Measurements from ENCODE around the gene MRPL58. TPM values are rescaled to one million over a fixed set of nuclear protein-coding genes. Genes with fewer than 3 reads are reported as not detected.
A peak's percentile ranks its signal among the peaks of the same experiment; 100 is the strongest.

MRPL58 gene
- total RNA-seq, 1 experiment from 2014 or later = 41.9 TPM

DNA sequence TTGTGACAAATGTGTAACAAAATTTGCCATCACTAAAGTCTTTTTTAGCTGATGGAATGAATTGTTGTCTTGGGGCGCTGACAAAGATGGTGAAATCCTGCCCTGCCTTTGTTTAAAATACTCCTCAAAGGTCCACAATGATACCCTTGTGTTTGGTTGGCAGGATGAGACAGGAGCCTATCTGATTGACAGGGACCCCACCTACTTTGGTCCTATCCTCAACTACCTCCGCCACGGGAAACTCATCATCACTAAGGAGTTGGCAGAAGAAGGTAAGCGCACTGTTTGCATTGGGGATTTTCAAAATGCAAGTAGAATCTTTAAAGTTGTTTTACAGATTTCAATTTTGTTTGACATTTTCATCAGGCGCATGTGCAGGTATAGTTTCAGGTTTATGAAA, 36.6 kb downstream of the MRPL58 start:
- peaks cover 39% of the 10 kb centered on the region for H3K36me3 Mint-ChIP-seq

GRCh38 chr17:75049706-75050105, 37.2 kb downstream of the MRPL58 start:
- Mint-ChIP-seq H3K27me3 (ENCODE audit: low read depth) (no peaks in the 10 kb centered on the region), H3K9me3 (no peaks in the 10 kb centered on the region), H3K27ac (no peak overlapping the region), H3K36me3 (peaks cover 45% of the 10 kb centered on the region), H3K4me3 (no peak overlapping the region), H3K4me1 (peaks cover 18% of the 10 kb centered on the region)
- ChIA-PET CTCF (no interaction called here), POLR2A (no interaction called here)
- ATAC-seq (no peak), DNase-seq (ENCODE audit: low spot score) (no peak)
- TF ChIP-seq E2F1 (CRISPR knock-in tag; IDR thresholded peaks at IDR 0.05) = no peak

More for the DNA sequence above, 36.6 kb downstream of the MRPL58 start:
- Mint-ChIP-seq H3K27ac (peak overlapping the region; percentile 27; the same call in 1 of the 2 replicates), H3K9me3 (no peaks in the 10 kb centered on the region), H3K4me1 (peaks cover 22% of the 10 kb centered on the region), H3K27me3 (ENCODE audit: low read depth) (no peaks in the 10 kb centered on the region), H3K4me3 (peak overlapping the region; percentile 99)
- TF ChIP-seq MYBL2 (CRISPR knock-in tag; IDR thresholded peaks at IDR 0.05) (no peak), MXD4 (CRISPR knock-in tag; IDR thresholded peaks at IDR 0.05; ENCODE audit: borderline replicate concordance) (no peak), FOXK1 (CRISPR knock-in tag; IDR thresholded peaks at IDR 0.05) (no peak), USF2 (CRISPR knock-in tag; IDR thresholded peaks at IDR 0.05) (no peak), HMGA2 (CRISPR knock-in tag; IDR thresholded peaks at IDR 0.05) (no peak), KAT7 (CRISPR knock-in tag; IDR thresholded peaks at IDR 0.05; ENCODE audit: borderline replicate concordance) (no peak), NFYB (CRISPR knock-in tag; conservative IDR thresholded peaks at IDR 0.05; ENCODE audit: low read depth) (no peak), GABPB1 (CRISPR knock-in tag; IDR thresholded peaks at IDR 0.05) (no peak), SP1 (CRISPR knock-in tag; conservative IDR thresholded peaks at IDR 0.05) (no peak), SOX15 (CRISPR knock-in tag; IDR thresholded peaks at IDR 0.05) (no peak)
- TF ChIP-seq, protein P1, sequence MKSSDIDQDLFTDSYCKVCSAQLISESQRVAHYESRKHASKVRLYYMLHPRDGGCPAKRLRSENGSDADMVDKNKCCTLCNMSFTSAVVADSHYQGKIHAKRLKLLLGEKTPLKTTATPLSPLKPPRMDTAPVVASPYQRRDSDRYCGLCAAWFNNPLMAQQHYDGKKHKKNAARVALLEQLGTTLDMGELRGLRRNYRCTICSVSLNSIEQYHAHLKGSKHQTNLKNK (CRISPR knock-in tag; IDR thresholded peaks at IDR 0.05) = no peak
- DNase-seq (ENCODE audit: low spot score) = no peak
- POLR2A ChIA-PET = no interaction called here
- ATAC-seq = no peak
- CTCF ChIA-PET = interaction anchor here (1.0 to 2.3 kb wide), 5 partner anchors 11 to 88 kb away, joined by 4 to 11 read pairs (median 7); no protein-coding TSS in a partner anchor

DNA sequence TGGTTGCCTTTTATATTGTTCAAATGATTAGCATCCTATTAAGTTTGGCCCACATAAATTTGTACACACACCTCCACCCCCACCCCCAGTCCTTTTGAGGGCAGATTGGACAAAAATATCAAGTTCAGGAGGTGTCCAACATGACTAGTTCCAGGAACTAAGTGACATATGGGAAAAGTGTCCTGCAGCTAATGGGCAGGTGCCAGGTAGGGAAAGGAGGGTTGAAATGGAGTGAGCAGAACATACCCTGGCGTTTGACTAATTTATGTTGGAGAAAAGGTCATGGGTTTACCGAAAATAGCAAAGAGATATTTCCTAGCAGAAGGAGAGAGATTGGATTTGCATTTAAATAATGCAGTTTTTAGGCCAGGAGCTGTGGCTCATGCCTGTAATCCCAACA, 39.5 kb downstream of the MRPL58 start:
- Mint-ChIP-seq H3K9me3 (no peaks in the 10 kb centered on the region), H3K4me3 (no peak overlapping the region), H3K27ac (peak overlapping the region; percentile 80), H3K36me3 (peaks cover 60% of the 10 kb centered on the region), H3K27me3 (ENCODE audit: low read depth) (no peaks in the 10 kb centered on the region), H3K4me1 (peaks cover 14% of the 10 kb centered on the region)
- TF ChIP-seq, protein P2, sequence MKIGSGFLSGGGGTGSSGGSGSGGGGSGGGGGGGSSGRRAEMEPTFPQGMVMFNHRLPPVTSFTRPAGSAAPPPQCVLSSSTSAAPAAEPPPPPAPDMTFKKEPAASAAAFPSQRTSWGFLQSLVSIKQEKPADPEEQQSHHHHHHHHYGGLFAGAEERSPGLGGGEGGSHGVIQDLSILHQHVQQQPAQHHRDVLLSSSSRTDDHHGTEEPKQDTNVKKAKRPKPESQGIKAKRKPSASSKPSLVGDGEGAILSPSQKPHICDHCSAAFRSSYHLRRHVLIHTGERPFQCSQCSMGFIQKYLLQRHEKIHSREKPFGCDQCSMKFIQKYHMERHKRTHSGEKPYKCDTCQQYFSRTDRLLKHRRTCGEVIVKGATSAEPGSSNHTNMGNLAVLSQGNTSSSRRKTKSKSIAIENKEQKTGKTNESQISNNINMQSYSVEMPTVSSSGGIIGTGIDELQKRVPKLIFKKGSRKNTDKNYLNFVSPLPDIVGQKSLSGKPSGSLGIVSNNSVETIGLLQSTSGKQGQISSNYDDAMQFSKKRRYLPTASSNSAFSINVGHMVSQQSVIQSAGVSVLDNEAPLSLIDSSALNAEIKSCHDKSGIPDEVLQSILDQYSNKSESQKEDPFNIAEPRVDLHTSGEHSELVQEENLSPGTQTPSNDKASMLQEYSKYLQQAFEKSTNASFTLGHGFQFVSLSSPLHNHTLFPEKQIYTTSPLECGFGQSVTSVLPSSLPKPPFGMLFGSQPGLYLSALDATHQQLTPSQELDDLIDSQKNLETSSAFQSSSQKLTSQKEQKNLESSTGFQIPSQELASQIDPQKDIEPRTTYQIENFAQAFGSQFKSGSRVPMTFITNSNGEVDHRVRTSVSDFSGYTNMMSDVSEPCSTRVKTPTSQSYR (CRISPR knock-in tag; IDR thresholded peaks at IDR 0.05) = no peak
- TF ChIP-seq ZNF232 (CRISPR knock-in tag; IDR thresholded peaks at IDR 0.05) (no peak), FOXJ3 (CRISPR knock-in tag; IDR thresholded peaks at IDR 0.05; ENCODE audit: borderline replicate concordance) (no peak), ZNF121 (CRISPR knock-in tag; IDR thresholded peaks at IDR 0.05) (no peak), ZNF138 (CRISPR knock-in tag; conservative IDR thresholded peaks at IDR 0.05) (no peak), KAT7 (CRISPR knock-in tag; IDR thresholded peaks at IDR 0.05; ENCODE audit: borderline replicate concordance) (no peak), NFATC4 (CRISPR knock-in tag; IDR thresholded peaks at IDR 0.05) (no peak), IRF2 (CRISPR knock-in tag; IDR thresholded peaks at IDR 0.05; ENCODE audit: borderline replicate concordance, low read depth) (no peak), NR2C2 (CRISPR knock-in tag; IDR thresholded peaks at IDR 0.05) (no peak)
- TF ChIP-seq, protein P3, sequence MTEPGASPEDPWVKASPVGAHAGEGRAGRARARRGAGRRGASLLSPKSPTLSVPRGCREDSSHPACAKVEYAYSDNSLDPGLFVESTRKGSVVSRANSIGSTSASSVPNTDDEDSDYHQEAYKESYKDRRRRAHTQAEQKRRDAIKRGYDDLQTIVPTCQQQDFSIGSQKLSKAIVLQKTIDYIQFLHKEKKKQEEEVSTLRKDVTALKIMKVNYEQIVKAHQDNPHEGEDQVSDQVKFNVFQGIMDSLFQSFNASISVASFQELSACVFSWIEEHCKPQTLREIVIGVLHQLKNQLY (CRISPR knock-in tag; IDR thresholded peaks at IDR 0.05) = no peak
- DNase-seq (ENCODE audit: low spot score) (no peak), ATAC-seq (no peak)
- ChIA-PET CTCF (no interaction called here), POLR2A (no interaction called here)

Data from WTC11 (cell line).